Bone marrow (tissue), 2 donors: ENCODE measurements around the gene ADGRG6.

Source experiments
- DNase-seq, 2 donors: peaks; one replicate each; lab custom pipeline; 2025; lab: John Stamatoyannopoulos, UW

The ADGRG6 gene

GRCh38 chr6:142349215-142349823 lies 47.5 kb downstream of the ADGRG6 start:
- DNase-seq, result no peak

GRCh38 chr6:142350309-142350708 lies 48.5 kb downstream of the ADGRG6 start:
- DNase-seq, result no peak

- DNase-seq, result no peak
Observed at GRCh38 chr6:142353690-142354089, 51.9 kb downstream of the ADGRG6 start.

GRCh38 chr6:142354650-142355049 lies 52.8 kb downstream of the ADGRG6 start:
- no peak for DNase-seq

GRCh38 chr6:142355520-142356174 lies 53.8 kb downstream of the ADGRG6 start:
- DNase-seq, result no peak

- no peak for DNase-seq
Observed at GRCh38 chr6:142356201-142356883, 54.5 kb downstream of the ADGRG6 start.

- DNase-seq, result no peak
Observed at GRCh38 chr6:142356884-142357225, 55.0 kb downstream of the ADGRG6 start.

GRCh38 chr6:142357879-142358278 lies 56.1 kb downstream of the ADGRG6 start:
- DNase-seq, result no peak

- DNase-seq, result no peak
Observed at GRCh38 chr6:142359271-142359960, 57.6 kb downstream of the ADGRG6 start.

GRCh38 chr6:142361345-142361744 lies 59.5 kb downstream of the ADGRG6 start:
- DNase-seq, result no peak

GRCh38 chr6:142361779-142362750 lies 60.3 kb downstream of the ADGRG6 start:
- DNase-seq, result no peak

- no peak for DNase-seq
Observed at GRCh38 chr6:142367061-142367460, 65.3 kb downstream of the ADGRG6 start.

- no peak for DNase-seq
Observed at GRCh38 chr6:142367501-142368018, 65.8 kb downstream of the ADGRG6 start.

- no peak for DNase-seq
Observed at GRCh38 chr6:142369266-142369665, 67.5 kb downstream of the ADGRG6 start.

GRCh38 chr6:142372348-142372747 lies 70.5 kb downstream of the ADGRG6 start:
- DNase-seq, result no peak

- no peak for DNase-seq
Observed at GRCh38 chr6:142373268-142374090, 71.7 kb downstream of the ADGRG6 start.

GRCh38 chr6:142374091-142374770 lies 72.4 kb downstream of the ADGRG6 start:
- DNase-seq, result no peak

GRCh38 chr6:142374965-142375733 lies 73.3 kb downstream of the ADGRG6 start:
- no peak for DNase-seq

GRCh38 chr6:142376115-142376514 lies 74.3 kb downstream of the ADGRG6 start:
- DNase-seq, result no peak
